ENCODE measurements around the gene SLC6A7. TPM values are rescaled to one million over a fixed set of nuclear protein-coding genes. Genes with fewer than 3 reads are reported as not detected.
"Not testable (repeated sequence)": the region's sequence is repeated elsewhere in the genome, so short reads cannot be mapped to it uniquely, and the experiment has no call there.

The SLC6A7 gene
- polyA plus RNA-seq, 1 of the 3 experiments (the other 2 are of a cell fraction) = not detected

- no peaks in the 10 kb centered on the region for H3K79me2 ChIP-seq (ENCODE audit: insufficient read depth)
- DNase-seq = no peak
- H3K9me3 ChIP-seq = no peaks in the 10 kb centered on the region
- no peak overlapping the region for H3K4me2 ChIP-seq
- no peaks in the 10 kb centered on the region for H3K9me2 ChIP-seq
- CTCF ChIA-PET = interaction anchor here (0.9 to 1.5 kb wide), 4 partner anchors 10 to 100 kb away, joined by 3 to 4 read pairs (median 4); no protein-coding TSS in a partner anchor
- no peak overlapping the region for H3K27ac ChIP-seq (ENCODE audit: low read depth in 2 of 2, low read length in 1 of 2)
- H3K27me3 ChIP-seq (ENCODE audit: insufficient read depth) = no peaks in the 10 kb centered on the region
- H3K36me3 ChIP-seq (replicated peaks in 1 of 2; ENCODE audit: control insufficient read depth in 1 of 2, insufficient read depth in 2 of 2, low read length in 1 of 2) = no peaks in the 10 kb centered on the region
- no peak overlapping the region for H3K9ac ChIP-seq
- POLR2A ChIA-PET = interaction anchor here (0.6 kb wide), 1 partner anchor 81 kb away, joined by 3 read pairs; no protein-coding TSS in a partner anchor
- 85% methylated on average over 7 of the region's 7 CpGs for WGBS (ENCODE audit: low lambda C conversion rate)
- peaks cover 0 to 13% of the 10 kb centered on the region in 2 experiments; a peak in 1 of 4 replicates for H3K4me1 ChIP-seq (ENCODE audit: control insufficient read depth in 1 of 2, insufficient read depth in 2 of 2, low read depth in 1 of 2, low read length in 1 of 2)
- no peaks in the 10 kb centered on the region for H3F3A ChIP-seq (replicated peaks; ENCODE audit: insufficient read depth)
- no peaks in the 10 kb centered on the region for H4K20me1 ChIP-seq (ENCODE audit: insufficient read depth)
- H3K4me3 ChIP-seq (ENCODE audit: low read depth in 2 of 2, low read length in 1 of 2) = no peak overlapping the region
- H2AFZ ChIP-seq (ENCODE audit: low read depth) = no peak overlapping the region
- TF ChIP-seq FOSL2 (IDR thresholded peaks at IDR 0.05; ENCODE audit: borderline replicate concordance, low read depth) = no peak
- TF ChIP-seq CHD2 (IDR thresholded peaks at IDR 0.05; ENCODE audit: low read length, partially characterized antibody) = no peak
- TF ChIP-seq NFIC (IDR thresholded peaks at IDR 0.05; ENCODE audit: borderline replicate concordance) = no peak
- TF ChIP-seq IRF3 (IDR thresholded peaks at IDR 0.05; ENCODE audit: low read depth, low read length) = no peak
- no peak for TF ChIP-seq ELF1 (IDR thresholded peaks at IDR 0.05)
- TF ChIP-seq USF2 (IDR thresholded peaks at IDR 0.05; ENCODE audit: borderline replicate concordance, low read depth, low read length) = no peak
- TF ChIP-seq EP300 (IDR thresholded peaks at IDR 0.05; ENCODE audit: borderline replicate concordance in 1 of 2, low read depth in 1 of 2, low read length in 1 of 2) = no peak
- TF ChIP-seq ZBTB33 (IDR thresholded peaks at IDR 0.05; ENCODE audit: borderline replicate concordance, low read depth) = no peak
- no peak for TF ChIP-seq FOXM1 (IDR thresholded peaks at IDR 0.05; ENCODE audit: low read depth)
- no peak for TF ChIP-seq TAF1 (IDR thresholded peaks at IDR 0.05; ENCODE audit: borderline replicate concordance, low read depth, low read length)
- TF ChIP-seq RCOR1 (IDR thresholded peaks at IDR 0.05; ENCODE audit: low read length) = no peak
- TF ChIP-seq GABPA (IDR thresholded peaks at IDR 0.05; ENCODE audit: low read depth) = no peak
Observed at GRCh38 chr5:150230842-150231241, 41.0 kb downstream of the SLC6A7 start.

- H3K79me2 ChIP-seq (ENCODE audit: insufficient read depth); H3K36me3 ChIP-seq (replicated peaks in 1 of 2; ENCODE audit: control insufficient read depth in 1 of 2, insufficient read depth in 2 of 2, low read length in 1 of 2); H3K4me3 ChIP-seq (ENCODE audit: low read depth in 2 of 2, low read length in 1 of 2); H4K20me1 ChIP-seq (ENCODE audit: insufficient read depth); H3K27ac ChIP-seq (ENCODE audit: low read depth in 2 of 2, low read length in 1 of 2); H3F3A ChIP-seq (replicated peaks; ENCODE audit: insufficient read depth); H2AFZ ChIP-seq (ENCODE audit: low read depth); H3K4me2 ChIP-seq; H3K4me1 ChIP-seq (ENCODE audit: control insufficient read depth in 1 of 2, insufficient read depth in 2 of 2, low read depth in 1 of 2, low read length in 1 of 2); DNase-seq; H3K9ac ChIP-seq; H3K27me3 ChIP-seq (ENCODE audit: insufficient read depth); H3K9me3 ChIP-seq; POLR2A ChIA-PET; H3K9me2 ChIP-seq: not testable (repeated sequence)
- 82% methylated on average over 5 of the region's 5 CpGs for WGBS (ENCODE audit: low lambda C conversion rate)
- CTCF ChIA-PET = interaction anchor here (1.5 to 3.1 kb wide), 4 partner anchors 15 to 400 kb away, joined by 3 to 11 read pairs (median 6); no protein-coding TSS in a partner anchor
Observed at GRCh38 chr5:150233706-150234105, 43.8 kb downstream of the SLC6A7 start.
